ENCODE data around the gene FHOD1. TPM values are rescaled to one million over a fixed set of nuclear protein-coding genes. Genes with fewer than 3 reads are reported as not detected.
A peak's percentile ranks its signal among the peaks of the same experiment; 100 is the strongest.

Gene FHOD1
- total RNA-seq, 1 experiment from 2014 or later, result 45.5 TPM

DNA sequence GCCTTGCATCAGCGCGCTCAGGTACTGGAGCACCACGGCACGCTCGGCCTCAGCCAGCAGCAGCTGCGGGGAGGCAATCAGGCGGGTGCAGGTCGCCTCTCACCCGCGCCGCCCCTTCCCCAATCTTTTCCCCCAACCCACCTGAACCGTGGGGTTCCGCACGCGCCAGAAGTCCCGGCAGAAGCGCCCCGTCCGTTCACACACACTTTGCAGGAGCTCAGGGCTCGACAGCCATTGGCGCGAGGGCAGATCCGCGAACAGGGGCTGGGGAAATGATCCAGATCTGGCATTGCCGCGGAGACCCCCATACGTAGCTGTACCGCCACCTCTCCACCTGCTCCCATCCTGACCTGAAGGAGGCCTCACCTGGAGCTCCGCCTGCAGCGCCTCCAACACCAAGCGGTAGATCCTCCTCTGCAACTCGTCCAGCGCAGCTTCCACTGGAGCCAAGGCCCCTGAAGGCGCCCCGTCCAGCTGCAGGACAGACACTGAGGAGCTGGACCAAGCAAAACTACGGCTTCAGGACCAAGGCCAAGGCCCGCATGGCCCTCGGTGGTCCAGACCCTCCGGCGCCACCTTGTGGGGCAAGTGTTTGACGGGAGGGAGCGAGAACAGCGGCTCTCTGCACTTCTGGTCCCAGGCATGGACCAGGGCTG, 62.2 kb downstream of the FHOD1 start:
- peaks cover 26% of the 10 kb centered on the region for H3K79me2 ChIP-seq (ENCODE audit: low read length)
- DNase-seq (peak; percentile 85), ATAC-seq (peak; percentile 24)
- H3K4me2 ChIP-seq (ENCODE audit: low read length), result peak overlapping the region; percentile 89
- TF ChIP-seq, protein P1, sequence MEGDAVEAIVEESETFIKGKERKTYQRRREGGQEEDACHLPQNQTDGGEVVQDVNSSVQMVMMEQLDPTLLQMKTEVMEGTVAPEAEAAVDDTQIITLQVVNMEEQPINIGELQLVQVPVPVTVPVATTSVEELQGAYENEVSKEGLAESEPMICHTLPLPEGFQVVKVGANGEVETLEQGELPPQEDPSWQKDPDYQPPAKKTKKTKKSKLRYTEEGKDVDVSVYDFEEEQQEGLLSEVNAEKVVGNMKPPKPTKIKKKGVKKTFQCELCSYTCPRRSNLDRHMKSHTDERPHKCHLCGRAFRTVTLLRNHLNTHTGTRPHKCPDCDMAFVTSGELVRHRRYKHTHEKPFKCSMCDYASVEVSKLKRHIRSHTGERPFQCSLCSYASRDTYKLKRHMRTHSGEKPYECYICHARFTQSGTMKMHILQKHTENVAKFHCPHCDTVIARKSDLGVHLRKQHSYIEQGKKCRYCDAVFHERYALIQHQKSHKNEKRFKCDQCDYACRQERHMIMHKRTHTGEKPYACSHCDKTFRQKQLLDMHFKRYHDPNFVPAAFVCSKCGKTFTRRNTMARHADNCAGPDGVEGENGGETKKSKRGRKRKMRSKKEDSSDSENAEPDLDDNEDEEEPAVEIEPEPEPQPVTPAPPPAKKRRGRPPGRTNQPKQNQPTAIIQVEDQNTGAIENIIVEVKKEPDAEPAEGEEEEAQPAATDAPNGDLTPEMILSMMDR (conservative IDR thresholded peaks at IDR 0.05; ENCODE audit: low read depth, low read length), result peak; percentile 78
- no peak for TF ChIP-seq EZH2phosphoT487 (IDR thresholded peaks at IDR 0.05; ENCODE audit: borderline replicate concordance, low read length)
- H3K27me3 ChIP-seq (ENCODE audit: low read length), result no peaks in the 10 kb centered on the region
- H3K36me3 ChIP-seq (ENCODE audit: low read depth, low read length), result no peaks in the 10 kb centered on the region
- H2AFZ ChIP-seq (ENCODE audit: low read length), result no peak overlapping the region
- H4K20me1 ChIP-seq (ENCODE audit: low read length), result no peaks in the 10 kb centered on the region
- peaks cover 39% of the 10 kb centered on the region for H3K4me1 ChIP-seq (ENCODE audit: insufficient read depth, low read length)
- H3K9me2 ChIP-seq (replicated peaks; ENCODE audit: low read length), result no peaks in the 10 kb centered on the region
- TSS peak; percentile 26 for BruUV-seq (replicated peaks)
- no peaks in the 10 kb centered on the region for H3F3A ChIP-seq (ENCODE audit: low read length, unreplicated experiment)
- H3K27ac ChIP-seq (ENCODE audit: low read length), result no peak overlapping the region
- intact Hi-C loops (cut with micrococcal nuclease), result loop anchor here (1.0 kb wide), 1 partner anchor 231 kb away; no protein-coding TSS in a partner anchor
- H3K9ac ChIP-seq (ENCODE audit: low read length), result no peak overlapping the region
- H3K9me3 ChIP-seq (ENCODE audit: low read length), result no peaks in the 10 kb centered on the region
- H3K4me3 ChIP-seq (ENCODE audit: low read length), result peak overlapping the region; percentile 79
- POLR2A ChIA-PET (ENCODE audit: unreplicated experiment), result interaction anchor here (1.0 kb wide), 1 partner anchor 41 kb away, joined by 3 read pairs; no protein-coding TSS in a partner anchor
- CTCF ChIA-PET, result interaction anchor here (0.6 to 1.5 kb wide), 6 partner anchors 11 to 167 kb away, joined by 3 to 8 read pairs (median 4); partner anchors contain the start of genes FBXL8 and TRADD

DNA sequence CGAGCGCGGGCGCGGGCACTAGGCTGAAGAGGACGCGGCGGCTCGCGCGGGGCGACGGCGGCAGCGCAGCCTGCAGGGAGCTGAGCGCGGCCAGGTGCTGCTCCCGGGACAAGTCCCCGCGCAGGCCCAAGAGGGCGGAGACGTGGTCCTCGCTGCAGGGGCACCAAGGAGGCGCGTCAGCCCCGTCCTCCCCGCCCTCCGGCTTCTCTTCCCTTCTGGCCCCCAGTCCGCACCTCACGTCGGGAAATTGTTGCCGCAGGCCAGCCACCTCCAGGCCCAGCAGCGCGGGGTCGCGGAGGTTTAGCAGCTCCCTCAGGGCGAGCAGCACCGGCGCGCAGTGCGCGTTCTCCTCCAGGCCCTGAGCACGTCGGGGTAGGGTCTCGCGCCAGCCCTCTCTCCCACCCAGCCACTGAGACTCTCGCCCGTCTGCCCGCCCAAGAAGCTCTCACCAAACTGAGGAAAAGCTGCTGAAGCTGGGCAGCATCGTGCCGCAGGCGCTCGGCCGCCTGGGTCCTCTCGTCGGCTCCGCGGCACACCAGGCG, 62.8 kb downstream of the FHOD1 start:
- Histone ChIP-seq H4K20me1 (ENCODE audit: low read length) (no peaks in the 10 kb centered on the region), H3F3A (ENCODE audit: low read length, unreplicated experiment) (no peaks in the 10 kb centered on the region), H3K4me3 (ENCODE audit: low read length) (peak overlapping the region; percentile 79), H3K9me2 (replicated peaks; ENCODE audit: low read length) (no peaks in the 10 kb centered on the region), H3K79me2 (ENCODE audit: low read length) (peaks cover 26% of the 10 kb centered on the region), H3K4me1 (ENCODE audit: insufficient read depth, low read length) (peaks cover 39% of the 10 kb centered on the region), H3K27ac (ENCODE audit: low read length) (peak overlapping the region; percentile 85), H3K9me3 (ENCODE audit: low read length) (no peaks in the 10 kb centered on the region), H3K9ac (ENCODE audit: low read length) (peak overlapping the region; percentile 91), H3K27me3 (ENCODE audit: low read length) (no peaks in the 10 kb centered on the region), H2AFZ (ENCODE audit: low read length) (peak overlapping the region; percentile 90), H3K4me2 (ENCODE audit: low read length) (peak overlapping the region; percentile 89), H3K36me3 (ENCODE audit: low read depth, low read length) (no peaks in the 10 kb centered on the region)
- intact Hi-C loops (cut with micrococcal nuclease), result no loop called here
- POLR2A ChIA-PET (ENCODE audit: unreplicated experiment), result interaction anchor here (1.0 kb wide), 1 partner anchor 42 kb away, joined by 3 read pairs; no protein-coding TSS in a partner anchor
- CTCF ChIA-PET, result interaction anchor here (0.6 to 1.5 kb wide), 6 partner anchors 11 to 167 kb away, joined by 3 to 8 read pairs (median 4); partner anchors contain the start of genes FBXL8 and TRADD
- TF ChIP-seq EZH2phosphoT487 (IDR thresholded peaks at IDR 0.05; ENCODE audit: borderline replicate concordance, low read length) (no peak), EZH2 (IDR thresholded peaks at IDR 0.05; ENCODE audit: low read length, unreplicated experiment) (no peak)
- TF ChIP-seq, protein P1 (conservative IDR thresholded peaks at IDR 0.05; ENCODE audit: low read depth, low read length), result no peak
- DNase-seq (no peak), ATAC-seq (peak; percentile 13)
- BruUV-seq (replicated peaks), result no TSS peak
